Kidney epithelial cell (primary cell): ENCODE results near the gene ACAD10. TPM values are rescaled to one million over a fixed set of nuclear protein-coding genes. Genes with fewer than 3 reads are reported as not detected.

ENCODE experiments used
- DNase-seq: peaks from one replicate; pipeline ENCODE4 v3.0.0-alpha.2; 2010; ENCODE audit warnings: low read depth
- H3K27me3 ChIP-seq: 2 replicates; pipeline ENCODE4 v1.6.0; 2011; ENCODE audit warnings: low read length; ENCODE audit not compliant: control insufficient read depth, insufficient read depth
- H3K36me3 ChIP-seq: 2 replicates; pipeline ENCODE4 v1.5.1; 2011; ENCODE audit warnings: low read length; ENCODE audit not compliant: control insufficient read depth, insufficient read depth
- H3K4me3 ChIP-seq: 2 replicates; pipeline ENCODE4 v1.5.1; 2011; ENCODE audit warnings: low read depth, mild to moderate bottlenecking, control low read depth, low read length
- total RNA-seq: library from RNA; depleted of rRNA; stranded (reverse); fragments of >200 nt; gene quantifications from 2 replicates; pipeline ENCODE4 v1.2.3, GENCODE V29; 2015
- TF ChIP-seq, protein P1 (sequence below): IDR thresholded peaks from 2 replicates; pipeline ENCODE4 v1.5.1; 2011; ENCODE audit warnings: mild to moderate bottlenecking, moderate library complexity, low read length, control low read depth, inconsistent platforms; ENCODE audit not compliant: insufficient read depth, poor library complexity, severe bottlenecking

The ACAD10 gene
- total RNA-seq, 1 donor from 2014 or later: 41.2 TPM

DNA sequence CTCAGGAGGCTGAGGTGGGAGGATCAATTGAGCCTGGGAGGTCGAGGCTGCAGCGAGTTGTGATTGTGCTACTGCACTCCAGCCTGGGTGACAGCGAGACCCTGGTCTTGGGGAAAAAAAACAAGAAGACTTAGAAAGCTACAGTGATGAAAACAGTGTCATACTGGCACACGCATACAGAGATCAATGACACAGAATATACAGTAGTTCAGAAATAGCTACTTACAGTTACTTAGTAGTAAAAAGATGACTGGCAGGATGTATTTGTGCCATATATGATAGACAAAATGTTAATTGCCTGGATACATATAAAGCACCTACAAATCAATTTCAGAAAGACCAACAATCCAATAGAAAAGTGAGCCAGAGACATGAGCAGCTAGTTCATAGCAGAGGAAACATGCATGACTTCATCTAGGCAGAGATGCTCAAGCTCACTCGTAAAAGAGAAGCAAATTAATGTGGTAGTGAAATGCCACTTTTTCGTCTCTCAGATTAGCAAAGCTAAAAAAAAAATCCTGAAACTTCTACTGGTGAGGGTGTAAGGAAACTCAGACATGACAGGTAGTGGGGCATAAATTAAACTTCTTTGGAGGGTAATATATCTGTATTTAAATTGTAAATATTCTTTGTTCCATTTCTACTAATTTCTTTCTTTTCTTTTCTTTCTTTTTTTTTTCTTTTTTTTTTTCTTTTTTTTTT, 78.4 kb downstream of the ACAD10 start:
- TF ChIP-seq, protein P1, sequence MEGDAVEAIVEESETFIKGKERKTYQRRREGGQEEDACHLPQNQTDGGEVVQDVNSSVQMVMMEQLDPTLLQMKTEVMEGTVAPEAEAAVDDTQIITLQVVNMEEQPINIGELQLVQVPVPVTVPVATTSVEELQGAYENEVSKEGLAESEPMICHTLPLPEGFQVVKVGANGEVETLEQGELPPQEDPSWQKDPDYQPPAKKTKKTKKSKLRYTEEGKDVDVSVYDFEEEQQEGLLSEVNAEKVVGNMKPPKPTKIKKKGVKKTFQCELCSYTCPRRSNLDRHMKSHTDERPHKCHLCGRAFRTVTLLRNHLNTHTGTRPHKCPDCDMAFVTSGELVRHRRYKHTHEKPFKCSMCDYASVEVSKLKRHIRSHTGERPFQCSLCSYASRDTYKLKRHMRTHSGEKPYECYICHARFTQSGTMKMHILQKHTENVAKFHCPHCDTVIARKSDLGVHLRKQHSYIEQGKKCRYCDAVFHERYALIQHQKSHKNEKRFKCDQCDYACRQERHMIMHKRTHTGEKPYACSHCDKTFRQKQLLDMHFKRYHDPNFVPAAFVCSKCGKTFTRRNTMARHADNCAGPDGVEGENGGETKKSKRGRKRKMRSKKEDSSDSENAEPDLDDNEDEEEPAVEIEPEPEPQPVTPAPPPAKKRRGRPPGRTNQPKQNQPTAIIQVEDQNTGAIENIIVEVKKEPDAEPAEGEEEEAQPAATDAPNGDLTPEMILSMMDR: no peak
- no peak for DNase-seq
- H3K27me3 ChIP-seq: peaks cover 2% of the 10 kb centered on the region
- H3K36me3 ChIP-seq: no peaks in the 10 kb centered on the region
- H3K4me3 ChIP-seq: no peak overlapping the region

DNA sequence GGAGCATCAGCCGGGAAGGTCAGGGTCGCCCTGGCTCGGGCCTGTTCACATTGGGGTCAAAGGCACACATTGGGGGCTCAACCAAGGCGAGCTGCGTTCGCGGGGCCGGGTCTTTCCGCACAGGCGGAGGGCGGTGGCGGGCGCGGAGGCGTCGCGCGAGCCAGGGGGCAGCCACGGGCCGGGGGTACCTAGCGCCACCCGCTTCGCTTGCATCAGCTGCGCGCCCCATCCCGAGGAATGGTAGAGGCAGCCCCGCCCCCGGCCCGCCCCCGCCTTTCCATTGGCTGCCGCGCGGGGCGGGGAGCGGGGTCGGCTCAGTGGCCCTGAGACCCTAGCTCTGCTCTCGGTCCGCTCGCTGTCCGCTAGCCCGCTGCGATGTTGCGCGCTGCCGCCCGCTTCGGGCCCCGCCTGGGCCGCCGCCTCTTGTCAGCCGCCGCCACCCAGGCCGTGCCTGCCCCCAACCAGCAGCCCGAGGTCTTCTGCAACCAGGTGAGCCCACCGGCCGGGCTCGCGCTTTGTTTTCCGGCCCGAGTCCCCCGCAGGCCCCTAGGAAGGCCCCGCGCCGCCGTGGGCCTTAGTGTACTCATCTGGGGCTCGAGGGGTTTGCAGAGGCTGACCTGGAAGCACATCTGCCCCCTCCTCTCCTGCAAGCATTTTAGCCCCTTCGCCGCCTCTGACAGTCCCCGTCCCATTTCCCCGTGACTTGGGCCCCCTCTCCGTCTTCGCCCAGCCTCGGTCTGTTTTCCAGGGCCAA, 80.9 kb downstream of the ACAD10 start, which contains the start of gene ALDH2:
ALDH2 (plus strand) TSS at position 326 of the 754 bp plus-strand sequence; CDS start at position 376, 50 bp downstream.
- TF ChIP-seq, protein P1: no peak
- Histone ChIP-seq H3K27me3 (peaks cover 2% of the 10 kb centered on the region), H3K4me3 (peak within 1 kb of the TSS; percentile 71), H3K36me3 (no peaks in the 10 kb centered on the region)
- no peak for DNase-seq

DNA sequence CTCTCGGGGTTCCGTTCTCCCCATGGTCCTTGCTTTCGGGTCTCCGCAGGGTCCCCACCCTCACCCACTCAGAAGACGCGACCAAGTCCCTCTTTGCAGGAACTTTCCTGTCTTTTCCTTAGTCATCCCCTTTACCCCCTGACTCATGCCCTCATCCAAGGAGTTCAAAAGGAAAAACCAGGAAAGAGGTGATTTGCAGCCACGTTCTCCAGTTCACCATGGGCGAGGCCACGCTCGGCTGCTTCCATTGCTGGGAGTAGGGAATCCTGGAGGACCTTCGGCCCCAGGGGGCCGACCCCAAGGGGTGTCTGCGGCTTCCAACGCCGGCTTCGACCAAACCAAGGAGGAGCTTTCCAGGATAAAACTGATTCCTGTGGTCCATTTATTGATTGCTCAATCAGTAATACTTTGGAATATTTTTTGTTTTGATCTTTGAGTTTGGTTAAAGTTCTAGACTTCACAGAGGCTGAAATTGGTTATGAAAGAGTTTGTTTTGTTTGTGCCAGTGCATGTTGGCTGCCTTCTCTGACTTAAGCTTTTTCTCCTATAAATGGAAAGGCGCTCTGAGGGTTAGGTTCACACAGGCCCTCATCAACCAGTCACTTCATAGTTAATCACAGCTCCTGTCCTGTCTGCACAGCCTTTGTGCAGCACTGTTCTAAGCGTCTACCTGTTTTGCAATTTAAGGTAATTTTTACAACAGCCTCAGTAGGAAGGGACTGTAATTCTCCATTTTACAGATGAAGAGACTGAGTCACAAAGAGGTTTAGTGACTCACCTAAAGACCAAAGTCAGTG, 81.7 kb downstream of the ACAD10 start:
- H3K36me3 ChIP-seq: no peaks in the 10 kb centered on the region
- H3K4me3 ChIP-seq: peak overlapping the region; percentile 71
- DNase-seq: no peak
- H3K27me3 ChIP-seq: peaks cover 2% of the 10 kb centered on the region
- TF ChIP-seq, protein P1: no peak

DNA sequence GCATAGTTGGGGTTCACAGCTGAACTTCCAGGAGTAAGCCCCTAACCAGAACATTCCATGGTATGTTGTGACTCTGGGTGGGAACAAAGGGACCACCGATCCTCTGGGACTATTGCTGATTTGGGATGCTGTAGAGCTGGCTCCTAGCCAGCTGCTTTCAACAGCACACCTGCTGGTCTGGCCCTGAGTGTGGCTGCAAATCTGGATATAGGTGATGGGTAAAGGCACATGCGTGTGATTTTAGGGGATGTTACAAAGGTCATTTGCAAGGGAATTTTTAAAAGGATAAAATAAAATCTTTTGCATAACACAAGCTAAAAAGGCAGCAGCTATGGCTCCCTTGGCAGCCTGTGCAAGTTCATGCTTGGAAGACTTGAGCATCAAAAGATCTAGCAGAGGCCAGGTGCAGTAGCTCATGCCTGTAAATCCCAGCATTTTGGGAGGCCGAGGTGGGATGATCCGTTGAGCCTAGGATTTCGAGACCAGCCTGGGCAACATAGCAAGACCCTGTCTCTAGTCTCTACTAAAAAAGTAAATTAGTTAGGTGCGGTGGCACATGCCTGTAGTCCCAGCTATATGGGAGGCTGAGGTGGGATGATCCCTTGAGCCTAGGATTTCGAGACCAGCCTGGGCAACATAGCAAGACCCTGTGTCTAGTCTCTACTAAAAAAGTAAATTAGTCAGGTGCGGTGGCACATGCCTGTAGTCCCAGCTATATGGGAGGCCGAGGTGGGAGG, 82.5 kb downstream of the ACAD10 start:
- no peak for DNase-seq
- no peak overlapping the region for H3K4me3 ChIP-seq
- TF ChIP-seq, protein P1: no peak
- no peaks in the 10 kb centered on the region for H3K36me3 ChIP-seq
- H3K27me3 ChIP-seq: no peaks in the 10 kb centered on the region

DNA sequence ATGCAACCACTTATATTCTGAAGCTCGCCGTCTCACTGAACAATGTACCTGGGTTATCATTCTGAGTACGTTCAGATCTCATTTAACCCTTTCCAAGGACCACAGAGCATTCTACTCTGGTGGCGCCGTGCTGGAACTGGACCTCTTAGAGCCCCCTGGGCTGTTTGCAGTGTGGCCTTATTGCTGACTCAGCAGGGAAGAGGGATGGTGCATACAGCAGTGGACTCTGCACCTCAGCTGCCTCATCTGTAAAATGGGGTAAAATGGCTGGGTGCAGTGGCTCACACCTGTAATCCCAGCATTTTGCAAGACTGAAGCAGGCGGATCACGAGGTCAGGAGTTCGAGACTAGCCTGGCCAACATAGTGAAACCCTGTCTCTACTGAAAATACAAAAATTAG, 83.7 kb downstream of the ACAD10 start:
- H3K27me3 ChIP-seq: no peaks in the 10 kb centered on the region
- H3K36me3 ChIP-seq: no peaks in the 10 kb centered on the region
- H3K4me3 ChIP-seq: no peak overlapping the region
- no peak for DNase-seq
- TF ChIP-seq, protein P1: no peak
